GM12892 (cell line): Measurements from ENCODE around the gene CMIP.

Experiments used
- POLR2A ChIP-seq: IDR thresholded peaks from 2 replicates; pipeline ENCODE4 v1.6.1; 2011; ENCODE audit warnings: low read depth, low read length, control low read depth
- POLR2AphosphoS5 ChIP-seq: IDR thresholded peaks from 2 replicates; pipeline ENCODE4 v1.6.1; 2011; ENCODE audit warnings: low read depth, low read length, control low read depth
- TAF1 ChIP-seq: IDR thresholded peaks from 2 replicates; pipeline ENCODE4 v1.6.1; 2011; ENCODE audit warnings: low read depth, mild to moderate bottlenecking, control low read depth, low read length, borderline replicate concordance

DNA sequence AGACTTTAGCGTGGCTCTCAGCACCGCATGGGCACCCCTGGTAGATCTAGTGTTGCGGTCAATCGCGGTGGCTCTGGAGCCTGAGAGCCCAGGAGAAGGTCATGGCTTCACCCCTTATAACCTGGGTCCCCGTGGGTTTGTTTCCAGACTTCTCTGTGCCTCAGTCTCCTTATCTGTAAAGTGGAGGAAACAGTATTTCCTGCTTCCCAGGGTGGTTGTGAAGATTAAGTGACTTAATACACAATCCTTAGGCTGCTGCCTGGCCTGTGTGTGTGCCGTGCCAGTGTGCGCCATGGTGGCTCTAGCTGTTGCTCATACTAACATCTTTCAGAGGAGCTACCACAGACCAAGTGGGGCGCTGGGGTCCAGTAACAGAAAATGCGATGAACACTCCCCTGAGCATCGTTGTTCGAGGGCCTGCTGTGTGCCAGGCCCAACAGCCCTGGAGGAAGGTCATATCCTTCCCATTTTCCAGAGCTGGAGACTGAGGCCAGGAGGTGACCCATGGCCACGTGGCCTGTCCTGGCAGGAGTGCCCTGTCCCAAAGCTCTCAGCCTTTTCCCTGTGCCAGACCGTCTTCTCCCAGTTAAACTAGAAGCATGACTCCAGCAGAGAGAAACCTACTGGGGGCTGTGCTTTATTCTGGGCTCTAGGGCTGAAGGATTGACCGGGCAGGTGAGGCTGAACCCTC lies 70.1 kb downstream of the CMIP start:
- TF ChIP-seq TAF1 (no peak), POLR2AphosphoS5 (no peak), POLR2A (no peak)
